Fibroblast of mammary gland (primary cell): ENCODE data around the gene TEPSIN.

Experiments used
- DNase-seq: peaks from one replicate; pipeline ENCODE4 v3.0.0-alpha.2; 2010; ENCODE audit warnings: low read depth
- H3K4me3 ChIP-seq: 2 replicates; pipeline ENCODE4 v1.5.1; 2011; ENCODE audit warnings: low read depth, mild to moderate bottlenecking, low read length, moderate library complexity; ENCODE audit not compliant: control insufficient read depth
- TF ChIP-seq, protein P1 (sequence below): conservative IDR thresholded peaks from 2 replicates; pipeline ENCODE4 v1.5.1; 2011; ENCODE audit warnings: low read depth, low read length, inconsistent platforms; ENCODE audit not compliant: control insufficient read depth, insufficient read depth

The TEPSIN gene

DNA sequence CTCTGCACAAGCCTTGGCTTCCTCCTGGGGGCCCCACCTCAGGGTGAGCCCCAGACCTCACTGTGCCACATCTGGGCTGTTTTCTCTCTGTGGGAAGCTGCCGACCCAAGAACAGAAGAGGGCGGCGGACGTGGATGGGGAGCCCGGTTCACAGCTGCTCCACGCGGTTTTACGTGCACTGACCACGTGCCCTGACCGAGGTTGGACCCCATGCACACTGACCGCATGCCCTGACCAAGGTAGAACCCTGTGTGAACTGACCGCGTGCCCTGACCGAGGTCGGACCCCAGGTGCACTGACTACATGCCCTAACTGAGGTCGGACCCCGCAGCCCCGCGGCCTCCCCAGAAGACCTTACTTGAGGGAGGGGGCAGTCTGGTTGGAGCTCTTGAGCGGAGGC, 35.7 kb downstream of the TEPSIN start:
- TF ChIP-seq, protein P1, sequence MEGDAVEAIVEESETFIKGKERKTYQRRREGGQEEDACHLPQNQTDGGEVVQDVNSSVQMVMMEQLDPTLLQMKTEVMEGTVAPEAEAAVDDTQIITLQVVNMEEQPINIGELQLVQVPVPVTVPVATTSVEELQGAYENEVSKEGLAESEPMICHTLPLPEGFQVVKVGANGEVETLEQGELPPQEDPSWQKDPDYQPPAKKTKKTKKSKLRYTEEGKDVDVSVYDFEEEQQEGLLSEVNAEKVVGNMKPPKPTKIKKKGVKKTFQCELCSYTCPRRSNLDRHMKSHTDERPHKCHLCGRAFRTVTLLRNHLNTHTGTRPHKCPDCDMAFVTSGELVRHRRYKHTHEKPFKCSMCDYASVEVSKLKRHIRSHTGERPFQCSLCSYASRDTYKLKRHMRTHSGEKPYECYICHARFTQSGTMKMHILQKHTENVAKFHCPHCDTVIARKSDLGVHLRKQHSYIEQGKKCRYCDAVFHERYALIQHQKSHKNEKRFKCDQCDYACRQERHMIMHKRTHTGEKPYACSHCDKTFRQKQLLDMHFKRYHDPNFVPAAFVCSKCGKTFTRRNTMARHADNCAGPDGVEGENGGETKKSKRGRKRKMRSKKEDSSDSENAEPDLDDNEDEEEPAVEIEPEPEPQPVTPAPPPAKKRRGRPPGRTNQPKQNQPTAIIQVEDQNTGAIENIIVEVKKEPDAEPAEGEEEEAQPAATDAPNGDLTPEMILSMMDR, result no peak
- no peak overlapping the region for H3K4me3 ChIP-seq
- DNase-seq, result no peak

DNA sequence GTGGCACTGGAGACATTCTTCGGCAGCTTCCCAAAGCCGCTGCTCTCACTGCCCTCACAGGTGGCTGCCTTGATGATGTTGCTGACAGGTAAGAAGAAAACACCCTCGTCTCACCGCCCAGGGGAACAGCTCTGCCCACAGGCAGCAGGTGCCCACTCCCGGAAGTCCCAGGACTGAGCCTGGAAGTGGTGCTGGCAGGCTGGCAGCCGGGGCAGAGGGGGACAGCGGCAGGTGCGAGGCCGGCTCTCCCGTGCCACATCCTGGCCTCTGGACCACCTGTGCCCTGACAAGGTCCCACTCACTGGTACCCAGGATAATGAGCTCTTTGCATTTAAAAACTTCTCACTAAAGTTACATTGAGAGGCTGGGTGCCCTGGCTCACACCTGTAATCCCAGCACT, 36.5 kb downstream of the TEPSIN start:
- no peak overlapping the region for H3K4me3 ChIP-seq
- TF ChIP-seq, protein P1, result no peak
- DNase-seq, result no peak

DNA sequence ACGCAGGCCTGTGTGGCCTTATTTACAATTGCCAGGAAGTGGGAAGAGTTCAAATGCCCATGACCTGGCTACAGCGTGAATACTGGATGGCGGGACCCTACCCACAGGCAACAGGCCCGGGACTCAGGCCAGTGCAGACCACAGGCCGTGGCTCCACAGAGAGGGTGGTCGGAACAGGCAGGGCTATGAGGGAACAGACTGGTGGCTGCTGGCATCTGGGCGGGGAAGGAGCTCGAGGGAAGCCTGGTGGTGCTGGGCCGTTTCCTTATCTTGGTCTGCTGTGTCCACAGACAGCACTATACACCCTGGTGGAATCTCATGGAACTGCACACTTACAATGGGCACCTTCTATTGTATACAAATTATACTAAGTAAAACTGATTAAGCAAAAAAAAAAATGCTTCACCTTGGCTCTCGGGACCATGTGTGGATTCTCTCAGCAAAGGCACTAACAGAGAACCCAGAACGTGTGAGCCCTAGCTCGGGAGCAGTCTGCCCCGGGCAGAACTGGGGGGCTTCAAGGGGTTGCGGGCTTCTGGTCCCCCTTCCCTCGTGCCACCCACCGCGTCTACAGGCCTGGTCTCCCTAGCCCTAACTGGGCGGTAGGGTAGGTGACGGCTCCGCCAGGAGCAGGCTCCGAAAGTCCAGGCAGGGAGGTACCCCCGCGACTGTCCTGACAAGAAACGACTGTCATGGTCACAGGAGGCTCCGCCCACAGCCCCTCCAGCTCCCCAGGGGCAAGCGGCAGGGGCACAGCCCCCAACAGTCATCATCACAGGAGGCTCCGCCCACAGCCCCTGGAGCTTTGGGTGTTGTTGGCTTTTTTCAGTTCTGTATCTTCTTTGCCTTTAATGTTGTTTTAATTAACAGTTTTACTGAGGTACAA, 37.9 kb downstream of the TEPSIN start:
- TF ChIP-seq, protein P1, result peak; percentile 57
- H3K4me3 ChIP-seq, result no peak overlapping the region
- peak; percentile 70 for DNase-seq

DNA sequence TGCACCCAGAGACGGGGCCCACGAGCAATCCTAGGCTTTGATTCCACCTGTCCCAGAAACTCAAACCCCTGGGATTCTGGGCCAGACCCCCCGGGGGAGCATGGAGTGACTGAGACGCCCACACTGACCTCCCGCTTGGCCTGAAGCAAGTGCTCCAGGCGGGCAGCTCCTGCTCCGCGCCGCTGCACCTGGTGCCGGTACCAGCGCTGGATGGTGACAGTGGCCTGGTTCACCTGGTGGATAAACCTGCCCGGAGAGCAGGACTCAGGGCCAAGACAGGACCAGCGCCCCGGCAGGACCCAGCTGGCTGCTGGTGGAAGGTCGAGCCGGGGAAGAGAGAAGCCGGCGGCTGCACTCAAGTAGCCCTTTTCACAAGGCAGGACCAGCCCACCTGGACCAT, 38.7 kb downstream of the TEPSIN start:
- DNase-seq, result no peak
- H3K4me3 ChIP-seq, result no peak overlapping the region
- TF ChIP-seq, protein P1, result no peak

DNA sequence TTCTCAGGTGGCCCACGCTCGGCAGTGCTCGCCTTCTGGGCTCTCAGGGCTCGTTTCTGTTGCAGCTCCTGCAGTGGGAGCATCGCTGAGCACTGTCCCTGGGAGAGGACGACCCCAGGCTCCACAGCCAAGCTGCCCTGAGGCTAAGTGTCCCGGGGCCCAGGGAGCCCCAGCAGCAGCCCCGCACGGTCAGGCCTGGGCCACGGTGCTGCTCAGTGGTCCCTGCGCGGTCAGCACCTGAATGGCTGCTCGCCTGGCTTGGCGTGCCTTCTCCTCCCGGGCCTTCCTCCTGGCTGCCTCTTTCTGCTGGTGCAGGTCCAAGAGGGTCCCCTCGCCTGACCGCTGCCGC, 39.4 kb downstream of the TEPSIN start:
- TF ChIP-seq, protein P1, result no peak
- H3K4me3 ChIP-seq, result no peak overlapping the region
- no peak for DNase-seq

DNA sequence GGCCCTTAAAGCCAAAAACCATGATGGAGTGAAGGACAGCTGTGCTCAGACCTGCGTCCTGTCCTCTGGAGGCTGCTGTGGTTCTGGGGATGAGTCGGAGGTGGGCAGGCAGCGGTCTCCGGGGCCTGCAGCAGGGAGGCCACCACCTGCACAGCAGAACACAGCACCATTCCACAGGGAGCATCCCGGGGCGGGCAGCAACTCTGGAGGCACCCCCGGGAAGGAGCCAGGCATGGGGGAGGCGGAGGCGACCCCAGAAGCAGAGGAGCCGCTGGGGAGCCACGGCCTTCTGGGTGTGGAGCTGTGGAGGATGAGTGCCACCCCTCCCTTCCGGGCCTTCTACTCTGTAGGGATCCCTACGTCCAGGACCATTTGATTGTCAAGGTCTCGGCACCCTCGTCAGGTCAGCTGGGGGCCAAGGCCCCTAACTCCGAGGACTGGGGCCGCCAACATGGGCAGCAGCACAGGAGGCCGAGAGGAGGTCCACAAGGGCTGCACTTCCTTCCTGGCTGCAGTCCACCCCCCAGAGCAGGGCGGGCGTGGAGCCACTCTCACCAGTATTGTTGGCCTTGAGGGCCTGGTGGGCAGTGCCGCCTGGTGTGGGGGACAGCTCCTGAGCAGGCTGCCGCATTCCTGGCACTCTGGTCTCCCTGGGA, 39.9 kb downstream of the TEPSIN start:
- TF ChIP-seq, protein P1, result no peak
- no peak for DNase-seq

More for the DNA sequence above, 39.9 kb downstream of the TEPSIN start:
- H3K4me3 ChIP-seq, result no peak overlapping the region
